Measurements from ENCODE around the gene SECTM1.
"Not testable (repeated sequence)": the region's sequence is repeated elsewhere in the genome, so short reads cannot be mapped to it uniquely, and the experiment has no call there.

Gene SECTM1

GRCh38 chr17:82333279-82334171, at the start of gene SECTM1:
Gene SECTM1 (minus strand): TSS chr17:82333766. CDS start chr17:82327240, 6,526 bp downstream.
- DNase-seq (ENCODE audit: low spot score), result no peak

GRCh38 chr17:82382933-82383255, 49.3 kb upstream of the SECTM1 start:
- no peak for DNase-seq (ENCODE audit: low spot score)

GRCh38 chr17:82382220-82382932, 48.8 kb upstream of the SECTM1 start:
- DNase-seq (ENCODE audit: low spot score), result not testable (repeated sequence)

- DNase-seq (ENCODE audit: low spot score), result not testable (repeated sequence)
Measured at GRCh38 chr17:82381703-82382009, 48.1 kb upstream of the SECTM1 start.

- no peak for DNase-seq (ENCODE audit: low spot score)
Measured at GRCh38 chr17:82380860-82381702, 47.5 kb upstream of the SECTM1 start.

GRCh38 chr17:82378741-82379021, 45.1 kb upstream of the SECTM1 start:
- no peak for DNase-seq (ENCODE audit: low spot score)

- DNase-seq (ENCODE audit: low spot score), result no peak
Measured at GRCh38 chr17:82377924-82378740, 44.6 kb upstream of the SECTM1 start.

GRCh38 chr17:82377294-82377693, 43.7 kb upstream of the SECTM1 start:
- not testable (repeated sequence) for DNase-seq (ENCODE audit: low spot score)

GRCh38 chr17:82376042-82376730, 42.6 kb upstream of the SECTM1 start:
- no peak for DNase-seq (ENCODE audit: low spot score)

GRCh38 chr17:82375359-82376041, 41.9 kb upstream of the SECTM1 start:
- no peak for DNase-seq (ENCODE audit: low spot score)

GRCh38 chr17:82374626-82375331, 41.2 kb upstream of the SECTM1 start:
- DNase-seq (ENCODE audit: low spot score), result no peak

GRCh38 chr17:82373731-82374625, 40.4 kb upstream of the SECTM1 start:
- no peak for DNase-seq (ENCODE audit: low spot score)

- not testable (repeated sequence) for DNase-seq (ENCODE audit: low spot score)
Measured at GRCh38 chr17:82373072-82373452, 39.5 kb upstream of the SECTM1 start.

- no peak for DNase-seq (ENCODE audit: low spot score)
Measured at GRCh38 chr17:82372249-82373071, 38.9 kb upstream of the SECTM1 start.

- DNase-seq (ENCODE audit: low spot score), result no peak
Measured at GRCh38 chr17:82371333-82372248, 38.0 kb upstream of the SECTM1 start, which contains the start of gene UTS2R. Gene UTS2R (plus strand): TSS chr17:82371765. CDS start chr17:82374325, 2,560 bp downstream.

- no peak for DNase-seq (ENCODE audit: low spot score)
Measured at GRCh38 chr17:82370471-82371332, 37.1 kb upstream of the SECTM1 start.

All from hematopoietic multipotent progenitor cell treated with erythropoietin and hydrocortisone succinate and interleukin-3 and kit ligand, for 15 days (in vitro differentiated cells).